IPS-11a (cell line): ENCODE measurements around the gene RSPH6A.
A peak's percentile ranks its signal among the peaks of the same experiment; 100 is the strongest.

Experiments used
- H3K4me3 ChIP-seq: one replicate; pipeline ENCODE4 v1.5.1; 2013; ENCODE audit warnings: low read depth, low read length, control low read depth

RSPH6A gene

GRCh38 chr19:45781214-45782161 lies 33.6 kb downstream of the RSPH6A start:
- no peak overlapping the region for H3K4me3 ChIP-seq

DNA sequence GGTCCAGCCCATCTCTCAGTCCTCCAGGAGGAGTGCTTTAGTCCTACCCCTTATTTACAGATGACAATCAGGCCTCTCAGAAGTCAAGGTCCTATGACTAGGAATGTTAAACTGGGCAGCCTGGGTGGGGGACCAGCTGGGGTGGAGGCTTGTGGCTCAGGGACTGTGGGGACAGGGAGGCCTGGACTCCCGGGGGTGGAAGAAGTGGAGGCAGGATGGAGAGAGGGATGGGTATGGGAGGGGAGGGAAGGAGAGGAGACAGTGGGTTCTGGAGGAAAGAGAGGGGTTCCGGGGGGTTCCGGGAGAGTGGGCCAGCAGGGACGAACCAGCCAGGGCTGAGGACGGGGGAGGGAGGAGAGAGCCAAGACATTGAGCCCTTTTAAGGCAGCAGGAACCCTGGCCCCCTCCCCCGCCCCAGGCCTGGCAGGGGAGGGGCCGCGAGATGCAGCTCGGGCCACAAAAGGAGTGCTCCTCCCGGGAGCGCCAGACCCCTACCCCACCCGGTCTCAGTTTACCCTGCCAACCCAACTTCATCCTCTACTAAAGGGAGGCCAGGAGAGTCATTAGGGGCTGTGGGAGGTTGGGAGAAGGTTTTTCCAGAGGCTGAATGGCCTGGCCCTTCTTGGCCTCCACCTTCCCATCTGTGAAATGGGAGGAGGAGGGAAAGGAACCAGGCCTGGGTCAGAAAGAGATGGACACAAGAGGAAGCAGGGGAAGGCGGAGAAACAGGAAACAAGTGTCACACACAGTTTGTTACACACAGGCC lies 34.5 kb downstream of the RSPH6A start:
- H3K4me3 ChIP-seq, result no peak overlapping the region

DNA sequence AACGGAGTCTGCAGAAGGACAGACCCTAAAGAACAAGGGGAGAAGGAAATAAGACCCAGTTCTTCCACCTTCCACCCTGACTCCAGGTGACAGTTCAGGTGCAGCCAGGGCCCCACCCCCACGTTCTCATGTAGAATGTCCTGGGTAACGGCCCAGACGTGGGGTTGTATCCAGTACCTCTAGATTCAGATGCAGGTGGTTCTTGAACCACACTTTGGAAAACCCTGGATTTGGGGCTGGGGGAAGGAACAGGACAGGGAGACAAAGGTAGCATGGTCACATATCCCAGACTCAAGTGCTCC lies 35.0 kb downstream of the RSPH6A start:
- no peak overlapping the region for H3K4me3 ChIP-seq

- H3K4me3 ChIP-seq, result peak overlapping the region; percentile 33
These were observed 35.6 kb downstream of the RSPH6A start for GRCh38 chr19:45779231-45780145.

GRCh38 chr19:45778010-45778661 lies 37.0 kb downstream of the RSPH6A start:
- no peak overlapping the region for H3K4me3 ChIP-seq

DNA sequence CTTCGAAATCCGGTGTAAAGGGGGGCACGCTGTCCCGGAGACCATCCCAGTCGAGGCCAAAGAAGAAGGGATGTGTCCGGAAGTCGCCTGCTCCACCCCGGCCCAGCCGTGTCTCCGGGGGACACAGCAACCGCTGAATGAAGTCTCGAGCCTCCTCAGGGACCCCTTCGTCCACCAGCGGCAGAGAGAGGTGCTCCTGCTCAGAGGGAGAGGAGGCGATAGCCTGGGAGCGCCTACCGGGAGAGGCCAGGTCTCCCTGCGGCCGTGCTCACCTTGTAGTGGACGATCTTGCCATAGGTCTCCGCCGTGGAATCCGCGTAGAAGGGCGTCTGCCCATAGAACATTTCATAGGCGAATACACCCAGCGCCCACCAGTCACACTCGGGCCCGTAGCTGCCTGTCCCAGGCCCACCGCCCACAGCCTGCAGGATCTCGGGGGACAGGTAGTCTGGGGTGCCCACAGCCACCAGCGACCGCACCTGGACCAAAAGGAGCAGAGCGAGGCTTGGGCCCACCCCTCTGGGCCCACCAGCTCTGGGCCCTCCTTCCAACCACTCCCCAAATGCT lies 37.6 kb downstream of the RSPH6A start:
- H3K4me3 ChIP-seq, result no peak overlapping the region

GRCh38 chr19:45774765-45775164 lies 40.3 kb downstream of the RSPH6A start:
- H3K4me3 ChIP-seq, result no peak overlapping the region

DNA sequence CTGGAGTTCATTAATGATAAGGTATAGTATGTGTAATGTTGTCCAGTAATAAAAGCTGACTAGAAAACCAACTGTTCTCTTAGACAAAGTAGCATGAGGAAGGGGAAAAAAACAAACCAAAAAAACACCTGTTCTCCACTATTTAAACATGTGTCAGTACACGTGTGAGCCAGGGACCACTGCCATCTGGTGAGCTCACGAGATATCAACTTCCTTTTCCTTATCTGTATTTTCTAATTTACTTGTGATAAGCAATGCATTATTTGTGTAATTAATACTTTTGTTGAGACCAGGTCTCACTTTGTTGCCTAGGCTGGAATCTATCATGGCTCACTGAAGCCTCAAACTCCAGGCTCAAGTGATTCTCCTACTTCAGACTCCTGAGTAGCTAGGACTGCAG lies 41.7 kb downstream of the RSPH6A start:
- no peak overlapping the region for H3K4me3 ChIP-seq

- H3K4me3 ChIP-seq, result no peak overlapping the region
These were observed 42.2 kb downstream of the RSPH6A start for GRCh38 chr19:45772912-45773311.

DNA sequence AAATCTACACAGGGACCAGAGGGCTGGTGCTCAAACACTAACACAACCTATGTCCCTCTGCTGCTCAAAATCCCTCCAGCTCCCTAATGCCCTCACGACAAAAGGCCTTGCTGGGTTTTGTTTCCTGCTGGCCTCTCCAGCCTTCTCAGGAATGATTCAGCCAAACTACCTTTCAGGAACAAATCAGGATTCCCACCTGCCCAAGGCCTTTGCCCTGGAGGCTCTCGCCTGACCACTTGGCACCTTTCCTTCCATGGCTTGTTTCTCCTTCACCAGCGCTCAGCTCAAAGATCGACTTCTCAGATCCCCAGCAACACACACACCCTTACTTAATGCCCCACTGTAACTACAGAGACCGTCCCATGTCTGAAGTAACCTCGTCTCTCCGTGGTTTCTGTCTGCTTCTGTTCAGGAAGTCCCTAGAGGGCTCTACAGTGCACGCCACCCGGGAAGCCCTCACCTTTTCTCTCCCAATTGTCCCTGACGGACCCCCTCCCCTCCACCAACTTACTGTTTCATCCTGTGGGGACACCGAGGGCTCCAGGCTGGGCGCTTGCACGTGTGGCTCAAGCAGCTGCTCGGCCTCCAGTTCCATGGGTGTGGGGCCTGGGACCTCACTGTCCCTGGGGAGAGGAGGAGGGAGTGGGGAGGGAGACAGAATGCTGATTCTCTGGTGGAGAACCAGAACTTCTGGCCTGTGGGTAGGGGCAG lies 42.8 kb downstream of the RSPH6A start:
- no peak overlapping the region for H3K4me3 ChIP-seq

DNA sequence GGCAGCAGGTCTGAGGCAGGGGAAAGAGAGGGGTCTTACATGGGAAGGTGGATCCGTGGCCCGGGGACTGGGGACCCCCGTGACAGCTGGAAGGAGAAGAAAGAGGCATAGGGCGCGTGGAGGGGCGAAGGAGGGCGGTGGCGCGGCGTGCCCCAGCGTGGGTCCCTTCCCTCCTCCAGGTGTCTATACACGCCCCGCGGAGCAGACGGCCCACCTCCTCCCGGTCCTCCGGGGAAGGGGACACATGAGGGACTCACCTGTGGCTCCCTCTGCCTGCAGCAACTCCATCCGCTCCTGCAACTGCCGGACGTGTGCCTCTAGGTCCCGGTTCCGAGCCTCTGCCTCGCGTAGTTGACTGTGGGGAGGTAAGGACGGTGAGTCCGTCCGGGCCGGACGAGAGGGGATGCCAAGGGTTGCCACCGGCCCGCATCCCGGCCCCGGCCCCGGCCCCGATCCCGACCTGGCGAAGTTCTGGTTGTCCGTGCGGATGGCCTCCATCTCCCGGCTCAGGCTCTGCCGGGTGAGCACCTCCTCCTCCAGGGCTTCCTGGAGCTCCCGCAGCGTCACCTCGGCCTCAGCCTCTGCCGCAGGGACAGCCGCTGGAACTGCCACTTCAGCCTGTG lies 43.7 kb downstream of the RSPH6A start:
- no peak overlapping the region for H3K4me3 ChIP-seq

- peak overlapping the region; percentile 67 for H3K4me3 ChIP-seq
These were observed 44.7 kb downstream of the RSPH6A start for GRCh38 chr19:45770192-45771101.

GRCh38 chr19:45769821-45770191 lies 45.3 kb downstream of the RSPH6A start:
- H3K4me3 ChIP-seq, result peak overlapping the region; percentile 67

DNA sequence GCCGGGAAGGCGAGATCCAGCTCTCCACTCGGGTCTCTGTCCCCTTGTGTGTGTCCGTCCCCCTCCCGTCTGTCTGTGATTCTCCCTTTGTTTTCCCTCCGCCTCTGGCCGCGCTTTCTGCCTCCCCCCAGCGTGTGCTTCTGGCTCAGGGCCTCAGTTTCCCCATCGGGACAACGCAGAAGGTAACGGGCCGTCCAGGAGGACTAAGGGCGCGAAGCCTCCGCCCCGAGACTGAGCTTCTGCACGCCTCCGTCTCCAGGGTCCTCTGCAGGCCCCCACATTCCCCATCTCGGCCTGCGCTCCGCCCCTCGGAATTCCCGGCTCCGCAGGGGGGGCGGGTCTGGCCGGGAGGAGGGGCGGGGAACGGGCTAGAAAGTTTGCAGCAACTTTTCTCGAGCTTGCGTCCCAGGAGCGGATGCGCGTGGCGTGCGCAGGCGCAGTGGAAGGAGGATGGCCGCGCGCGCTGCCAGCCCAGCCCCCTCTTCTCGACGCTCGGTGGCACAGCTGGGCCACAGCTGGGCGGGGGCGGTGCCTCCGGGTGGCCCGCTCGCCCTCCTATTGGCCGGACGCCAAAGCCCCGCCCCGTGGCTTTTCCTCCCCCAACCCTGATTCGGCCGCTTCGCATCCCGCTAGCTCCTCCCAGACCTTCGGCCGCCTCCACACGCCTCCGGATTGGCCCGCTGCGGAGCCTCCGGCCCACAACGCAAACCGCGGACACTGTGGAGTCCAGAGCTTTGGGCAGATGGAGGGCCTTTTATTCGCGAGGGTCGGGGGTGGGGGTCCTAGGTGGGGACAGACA lies 45.9 kb downstream of the RSPH6A start, which contains the start of gene SIX5:
SIX5 (minus strand) TSS at position 269 of the 799 bp plus-strand sequence. CDS start 408 bp downstream, outside the sequence.
- peak within 1 kb of the TSS; percentile 78 for H3K4me3 ChIP-seq

DNA sequence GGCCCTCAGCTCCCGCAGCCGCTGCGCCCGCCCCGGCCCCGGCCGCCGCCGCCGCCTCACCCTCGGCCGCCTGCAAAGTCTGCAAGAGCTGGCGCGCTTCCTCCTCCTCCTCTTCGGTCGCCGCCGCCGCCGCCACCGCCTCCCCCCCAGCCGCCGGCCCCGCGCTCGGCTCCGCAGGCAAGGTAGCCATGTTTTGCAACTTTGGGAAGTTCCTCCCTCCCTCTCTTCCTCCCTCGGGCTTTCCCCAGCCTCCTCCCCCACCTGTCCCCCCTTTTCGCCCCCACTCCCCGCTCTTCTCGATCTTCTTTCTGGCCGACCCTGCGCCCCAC lies 46.5 kb downstream of the RSPH6A start:
- peak overlapping the region; percentile 78 for H3K4me3 ChIP-seq

DNA sequence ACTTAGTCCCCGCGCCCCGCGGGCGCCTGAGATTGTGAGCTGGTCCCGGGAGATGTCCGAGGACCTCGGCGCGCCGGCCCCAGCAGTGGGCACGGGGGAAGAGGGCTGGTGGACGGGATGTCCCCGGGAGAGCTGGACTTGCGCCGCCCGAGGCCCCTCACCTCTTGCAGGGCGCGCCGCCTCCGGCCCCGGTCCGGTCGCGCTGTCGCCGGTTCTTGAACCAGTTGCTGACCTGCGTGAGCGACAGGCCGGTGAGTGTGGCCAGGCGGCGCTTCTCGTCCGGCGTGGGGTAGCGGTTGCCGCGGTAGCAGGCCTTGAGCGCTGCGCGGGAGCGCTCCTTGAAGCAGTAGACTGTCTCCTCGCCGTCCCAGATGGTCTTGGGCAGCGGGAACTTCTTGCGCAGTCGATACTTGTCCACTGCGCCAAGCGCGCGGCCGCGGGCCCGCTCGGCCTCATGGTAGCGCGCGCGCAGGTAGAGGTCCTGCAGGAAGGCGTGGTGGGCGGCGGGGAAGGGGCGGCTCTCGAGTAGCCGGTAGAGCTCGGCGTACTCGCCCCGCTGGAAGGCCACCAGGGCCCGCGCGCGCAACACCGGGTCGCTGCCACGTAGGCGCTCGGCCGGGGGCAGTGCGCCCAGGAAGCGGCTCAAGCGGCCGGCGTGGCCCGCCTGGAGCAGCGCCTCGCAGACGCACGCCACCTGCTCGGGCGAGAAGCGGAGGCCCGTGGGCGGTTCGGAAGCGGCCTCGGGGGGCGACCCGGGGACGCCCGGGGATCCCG lies 47.0 kb downstream of the RSPH6A start:
- H3K4me3 ChIP-seq, result peak overlapping the region; percentile 78
